Smooth muscle cell (in vitro differentiated cells): ENCODE data around the gene MAGI1. TPM values are rescaled to one million over a fixed set of nuclear protein-coding genes. Genes with fewer than 3 reads are reported as not detected.

ENCODE experiments used
- DNase-seq: peaks from one replicate; lab custom pipeline; 2025; ENCODE audit not compliant: unreplicated experiment; lab: John Stamatoyannopoulos, UW
- H2AFZ ChIP-seq: fragments of 200-600 bp; sonication (generic); 2 replicates; pipeline ENCODE4 v1.6.0; 2016; ENCODE audit warnings: antibody characterized with exemption, low read depth, mild to moderate bottlenecking
- H3F3A ChIP-seq: fragments of 200-600 bp; sonication (generic); 2 replicates; pipeline ENCODE4 v1.6.0; 2017; ENCODE audit warnings: antibody characterized with exemption, low read depth
- H3K27ac ChIP-seq: fragments of 200-600 bp; sonication (generic); 2 replicates; pipeline ENCODE4 v1.5.1; 2016; ENCODE audit warnings: low read depth, mild to moderate bottlenecking
- H3K27me3 ChIP-seq: fragments of 200-600 bp; sonication (generic); 2 replicates; pipeline ENCODE4 v1.6.1; 2016; ENCODE audit warnings: low read depth, mild to moderate bottlenecking
- H3K36me3 ChIP-seq: fragments of 200-600 bp; sonication (generic); 2 replicates; pipeline ENCODE4 v1.5.1; 2016; ENCODE audit warnings: low read depth
- H3K4me1 ChIP-seq: fragments of 200-600 bp; sonication (generic); 2 replicates; pipeline ENCODE4 v1.5.1; 2016; ENCODE audit warnings: low read depth
- H3K4me2 ChIP-seq: fragments of 200-600 bp; sonication (generic); 2 replicates; pipeline ENCODE4 v1.6.0; 2016; ENCODE audit warnings: mild to moderate bottlenecking
- H3K4me3 ChIP-seq: fragments of 200-600 bp; sonication (generic); 2 replicates; pipeline ENCODE4 v1.5.1; 2016; ENCODE audit warnings: mild to moderate bottlenecking
- H3K79me2 ChIP-seq: fragments of 200-600 bp; sonication (generic); 2 replicates; pipeline ENCODE4 v1.6.0; 2016; ENCODE audit warnings: low read depth, mild to moderate bottlenecking
- H3K9ac ChIP-seq: fragments of 200-600 bp; sonication (generic); 2 replicates; pipeline ENCODE4 v1.6.0; 2016; ENCODE audit warnings: low read depth
- H3K9me3 ChIP-seq: fragments of 200-600 bp; sonication (generic); replicated peaks from 2 replicates; pipeline ENCODE4 v1.5.1; 2016; ENCODE audit warnings: low read depth
- H4K20me1 ChIP-seq: fragments of 200-600 bp; sonication (generic); 2 replicates; pipeline ENCODE4 v1.6.0; 2016; ENCODE audit warnings: low read depth
- CTCF ChIP-seq: fragments of 200-600 bp; sonication (generic); IDR thresholded peaks from 2 replicates; pipeline ENCODE4 v1.5.1; 2017; ENCODE audit warnings: borderline replicate concordance, mild to moderate bottlenecking, antibody characterized with exemption; ENCODE audit not compliant: insufficient read depth, poor library complexity, severe bottlenecking
- WGBS: methylation state at CpG from one replicate; pipeline ENCODE4 v1.1.7; 2016; ENCODE audit warnings: low lambda C conversion rate; 5-methylcytosine and 5-hydroxymethylcytosine counted together
- polyA plus RNA-seq: library from polyadenylated mRNA; unstranded; fragments of >200 nt; fragmentation: Nextera tagmentation; extraction: Ambion mirVana; gene quantifications from 2 replicates; pipeline ENCODE4 v1.2.1, GENCODE V29; 2016
- total RNA-seq: library from RNA; depleted of rRNA; stranded (reverse); fragments of >200 nt; gene quantifications from 2 replicates; pipeline ENCODE4 v1.2.3, GENCODE V29; 2014

Gene MAGI1
- total and polyA plus RNA-seq, 2 experiments from 2014 or later: 9.9 to 23.3 TPM

- Histone ChIP-seq H3K9me3 (no peaks in the 10 kb centered on the region), H3K27me3 (no peaks in the 10 kb centered on the region), H3F3A (no peaks in the 10 kb centered on the region), H2AFZ (no peak overlapping the region), H3K36me3 (no peaks in the 10 kb centered on the region), H3K79me2 (no peaks in the 10 kb centered on the region), H3K27ac (no peak overlapping the region), H3K4me3 (no peak overlapping the region), H3K4me1 (no peaks in the 10 kb centered on the region), H3K9ac (no peak overlapping the region), H4K20me1 (peaks cover 67% of the 10 kb centered on the region), H3K4me2 (no peak overlapping the region)
- no peak for DNase-seq
- TF ChIP-seq CTCF: no peak
- WGBS: 94% methylated on average over 6 of the region's 6 CpGs
Observed at GRCh38 chr3:65532749-65533148, 506.0 kb downstream of the MAGI1 start.

DNA sequence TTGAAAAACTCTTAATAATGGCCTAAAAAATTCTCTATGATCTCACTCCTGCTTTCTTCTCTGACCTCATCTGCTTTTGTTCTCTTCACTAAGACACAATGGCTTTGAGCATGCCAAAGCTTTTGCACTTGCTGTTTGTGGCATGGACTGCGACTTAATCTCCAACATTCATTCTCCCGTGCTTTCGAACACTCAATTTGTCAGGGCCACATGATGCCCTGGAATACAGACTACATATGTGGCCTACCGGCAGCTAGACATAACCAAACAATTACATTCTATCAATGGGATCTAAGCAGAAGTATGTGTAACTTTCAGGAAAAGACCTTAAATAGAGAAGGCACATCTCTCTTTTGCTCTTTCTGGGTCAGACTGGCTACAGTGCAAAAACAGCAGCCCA is 506.5 kb downstream of the MAGI1 start:
- 95% methylated on average over 4 of the region's 4 CpGs for WGBS
- no peak for DNase-seq
- H2AFZ ChIP-seq: no peak overlapping the region
- H4K20me1 ChIP-seq: peaks cover 64% of the 10 kb centered on the region
- no peak overlapping the region for H3K9ac ChIP-seq
- H3K4me1 ChIP-seq: no peaks in the 10 kb centered on the region
- no peaks in the 10 kb centered on the region for H3F3A ChIP-seq
- no peaks in the 10 kb centered on the region for H3K27me3 ChIP-seq
- no peak overlapping the region for H3K4me2 ChIP-seq
- H3K79me2 ChIP-seq: no peaks in the 10 kb centered on the region
- no peaks in the 10 kb centered on the region for H3K9me3 ChIP-seq
- no peaks in the 10 kb centered on the region for H3K36me3 ChIP-seq
- H3K27ac ChIP-seq: no peak overlapping the region
- H3K4me3 ChIP-seq: no peak overlapping the region
- no peak for TF ChIP-seq CTCF

DNA sequence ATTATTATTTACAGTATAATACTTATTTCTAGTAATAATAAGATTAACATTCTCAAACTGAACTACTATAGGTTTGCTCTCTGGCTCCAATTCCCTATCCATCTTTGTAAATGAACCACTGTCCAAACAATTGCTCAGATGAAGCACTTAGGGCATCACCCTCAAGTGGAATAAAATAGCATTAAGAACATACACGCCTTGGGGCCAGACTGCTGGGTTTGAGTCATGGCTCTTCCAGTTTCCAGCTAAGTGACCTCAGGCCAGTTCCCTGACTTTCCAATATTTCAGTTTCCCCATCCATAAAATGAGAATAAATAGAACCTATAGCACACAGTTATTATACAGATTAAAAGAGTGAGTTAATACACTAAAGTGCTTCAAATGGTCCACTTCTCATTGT is 507.2 kb downstream of the MAGI1 start:
- no peak for TF ChIP-seq CTCF
- WGBS: 80% methylated on average over 1 of the region's 1 CpG
- Histone ChIP-seq H3K27me3 (no peaks in the 10 kb centered on the region), H3K4me1 (no peaks in the 10 kb centered on the region), H3F3A (no peaks in the 10 kb centered on the region), H4K20me1 (peaks cover 60% of the 10 kb centered on the region), H3K4me3 (no peak overlapping the region), H3K36me3 (no peaks in the 10 kb centered on the region), H2AFZ (no peak overlapping the region), H3K4me2 (no peak overlapping the region), H3K9ac (no peak overlapping the region), H3K9me3 (no peaks in the 10 kb centered on the region), H3K27ac (no peak overlapping the region), H3K79me2 (no peaks in the 10 kb centered on the region)
- DNase-seq: no peak

DNA sequence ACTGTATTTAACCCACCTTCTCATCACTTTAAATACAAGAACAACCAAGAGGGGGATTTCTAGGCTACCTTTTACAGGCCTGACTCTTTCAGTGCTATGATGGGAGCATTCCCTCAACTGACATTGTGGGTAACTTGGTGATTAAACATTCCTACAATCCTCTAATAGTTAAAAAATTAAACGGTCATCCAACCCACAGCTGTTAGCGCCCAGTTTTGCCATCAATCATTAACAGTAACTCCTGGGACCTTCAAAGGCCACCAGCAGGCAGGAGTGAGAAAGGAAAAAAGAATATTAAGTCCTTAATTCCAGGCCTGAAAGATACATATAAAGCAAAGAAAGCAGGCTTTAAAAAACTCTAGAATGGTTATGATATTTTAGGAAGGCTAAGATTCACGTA is 512.1 kb downstream of the MAGI1 start:
- peaks cover 52% of the 10 kb centered on the region for H4K20me1 ChIP-seq
- H3K4me2 ChIP-seq: no peak overlapping the region
- no peak for DNase-seq
- no peaks in the 10 kb centered on the region for H3F3A ChIP-seq
- H3K79me2 ChIP-seq: no peaks in the 10 kb centered on the region
- H2AFZ ChIP-seq: no peak overlapping the region
- no peaks in the 10 kb centered on the region for H3K36me3 ChIP-seq
- H3K9ac ChIP-seq: no peak overlapping the region
- H3K4me1 ChIP-seq: no peaks in the 10 kb centered on the region
- H3K27ac ChIP-seq: no peak overlapping the region
- H3K9me3 ChIP-seq: no peaks in the 10 kb centered on the region
- no peak for TF ChIP-seq CTCF
- 95% methylated on average over 3 of the region's 3 CpGs for WGBS
- no peaks in the 10 kb centered on the region for H3K27me3 ChIP-seq
- H3K4me3 ChIP-seq: no peak overlapping the region
